Panc1 (cell line): Measurements from ENCODE around the gene KIF26B.
"Not testable (repeated sequence)": the region's sequence is repeated elsewhere in the genome, so short reads cannot be mapped to it uniquely, and the experiment has no call there.

ENCODE experiments used
- CTCF ChIP-seq: fragments of 450-650 bp; IDR thresholded peaks from 2 replicates; pipeline ENCODE4 v1.5.1; 2017; ENCODE audit warnings: mild to moderate bottlenecking
- POLR2AphosphoS5 ChIP-seq: IDR thresholded peaks from 2 replicates; pipeline ENCODE4 v1.6.1; 2012; ENCODE audit warnings: mild to moderate bottlenecking, low read depth, low read length, moderate library complexity
- TF ChIP-seq, protein P1 (sequence below), 2 experiments: IDR thresholded peaks; 2 replicates each; pipeline ENCODE4 v1.6.1; 2011 to 2012; ENCODE audit warnings: low read depth in 2 of 2, control low read depth in 1 of 2, low read length in 1 of 2, mild to moderate bottlenecking in 1 of 2, moderate library complexity in 1 of 2; ENCODE audit not compliant: insufficient read depth in 1 of 2

GRCh38 chr1:245336984-245337355, 182.2 kb downstream of the KIF26B start:
- not testable (repeated sequence) for TF ChIP-seq CTCF, POLR2AphosphoS5
- TF ChIP-seq, protein P1, sequence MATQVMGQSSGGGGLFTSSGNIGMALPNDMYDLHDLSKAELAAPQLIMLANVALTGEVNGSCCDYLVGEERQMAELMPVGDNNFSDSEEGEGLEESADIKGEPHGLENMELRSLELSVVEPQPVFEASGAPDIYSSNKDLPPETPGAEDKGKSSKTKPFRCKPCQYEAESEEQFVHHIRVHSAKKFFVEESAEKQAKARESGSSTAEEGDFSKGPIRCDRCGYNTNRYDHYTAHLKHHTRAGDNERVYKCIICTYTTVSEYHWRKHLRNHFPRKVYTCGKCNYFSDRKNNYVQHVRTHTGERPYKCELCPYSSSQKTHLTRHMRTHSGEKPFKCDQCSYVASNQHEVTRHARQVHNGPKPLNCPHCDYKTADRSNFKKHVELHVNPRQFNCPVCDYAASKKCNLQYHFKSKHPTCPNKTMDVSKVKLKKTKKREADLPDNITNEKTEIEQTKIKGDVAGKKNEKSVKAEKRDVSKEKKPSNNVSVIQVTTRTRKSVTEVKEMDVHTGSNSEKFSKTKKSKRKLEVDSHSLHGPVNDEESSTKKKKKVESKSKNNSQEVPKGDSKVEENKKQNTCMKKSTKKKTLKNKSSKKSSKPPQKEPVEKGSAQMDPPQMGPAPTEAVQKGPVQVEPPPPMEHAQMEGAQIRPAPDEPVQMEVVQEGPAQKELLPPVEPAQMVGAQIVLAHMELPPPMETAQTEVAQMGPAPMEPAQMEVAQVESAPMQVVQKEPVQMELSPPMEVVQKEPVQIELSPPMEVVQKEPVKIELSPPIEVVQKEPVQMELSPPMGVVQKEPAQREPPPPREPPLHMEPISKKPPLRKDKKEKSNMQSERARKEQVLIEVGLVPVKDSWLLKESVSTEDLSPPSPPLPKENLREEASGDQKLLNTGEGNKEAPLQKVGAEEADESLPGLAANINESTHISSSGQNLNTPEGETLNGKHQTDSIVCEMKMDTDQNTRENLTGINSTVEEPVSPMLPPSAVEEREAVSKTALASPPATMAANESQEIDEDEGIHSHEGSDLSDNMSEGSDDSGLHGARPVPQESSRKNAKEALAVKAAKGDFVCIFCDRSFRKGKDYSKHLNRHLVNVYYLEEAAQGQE (IDR thresholded peaks at IDR 0.05; ENCODE audit: insufficient read depth in 1 of 2, low read depth in 2 of 2, low read length in 1 of 2) = not testable (repeated sequence)
